Mucosa of descending colon (tissue), 3 donors: ENCODE results near the gene KCNAB2. TPM values are rescaled to one million over a fixed set of nuclear protein-coding genes. Genes with fewer than 3 reads are reported as not detected.
"Not testable (repeated sequence)": the region's sequence is repeated elsewhere in the genome, so short reads cannot be mapped to it uniquely, and the experiment has no call there.

Experiments
- ATAC-seq: fragments of 200-7000 bp; cut with Tn5 transposase; one replicate; pipeline ENCODE4 v1.9.1; 2020; ENCODE audit warnings: mild to moderate bottlenecking, moderate library complexity
- DNase-seq, 3 donors: peaks; one replicate each; pipeline ENCODE4 v3.0.0-alpha.2; 2020
- H3K36me3 ChIP-seq: fragments of 200-600 bp; one replicate; pipeline ENCODE4 v1.8.0; 2021; ENCODE audit warnings: low read depth, mild to moderate bottlenecking
- H3K4me1 ChIP-seq: fragments of 200-600 bp; one replicate; pipeline ENCODE4 v1.8.0; 2021; ENCODE audit warnings: low read depth, mild to moderate bottlenecking
- H3K4me3 ChIP-seq: fragments of 200-600 bp; one replicate; pipeline ENCODE4 v1.8.0; 2021; ENCODE audit warnings: mild to moderate bottlenecking
- H3K9me3 ChIP-seq: fragments of 200-600 bp; one replicate; pipeline ENCODE4 v1.8.0; 2021; ENCODE audit warnings: mild to moderate bottlenecking
- CTCF ChIP-seq: fragments of 200-600 bp; IDR thresholded peaks from one replicate; pipeline ENCODE4 v1.8.0; 2022; ENCODE audit warnings: antibody characterized with exemption, mild to moderate bottlenecking
- intact Hi-C, 2 donors: fragments of 100-400 bp; cut with DNase I in 1 of 2; cut with micrococcal nuclease in 1 of 2; formaldehyde crosslinking; loops; one replicate each; pipeline versions ENCODE4 v1.11.0 to v1.11.1; 2022; cut with DNase I, micrococcal nuclease
- total RNA-seq, 3 donors: library from RNA; stranded (reverse); fragmentation: NEBNext Ultra II Directional in 2 of 3; extraction: Animal tissue kit (Norgen Biotek cat#: 25700) in 2 of 3; gene quantifications; one replicate each; pipeline versions ENCODE4 v1.2.1 to v1.2.4, GENCODE V29; 2021 to 2023
- donor health status: DM: no; HTN: no; CAD: no; lungs with moderate emphysema.
- donor health status: DM: no; HTN: no; CAD: no.
- donor health status: DM: no; HTN: yes; CAD: no.

KCNAB2 gene
- total RNA-seq, 3 donors from 2014 or later: 6.9 to 15.7 (median 11.8) TPM

GRCh38 chr1:6011946-6012258, 33.8 kb upstream of the KCNAB2 start:
- no peaks in the 10 kb centered on the region for H3K36me3 ChIP-seq
- H3K4me3 ChIP-seq: no peak overlapping the region
- ATAC-seq: no peak
- H3K9me3 ChIP-seq: no peaks in the 10 kb centered on the region
- intact Hi-C loops: no loop called here
- no peak for TF ChIP-seq CTCF
- no peaks in the 10 kb centered on the region for H3K4me1 ChIP-seq
- no peak for DNase-seq

GRCh38 chr1:6012529-6013318, 33.0 kb upstream of the KCNAB2 start:
- no peak for TF ChIP-seq CTCF
- DNase-seq (peak in 2 of 3 donors; percentile 9 to 21), ATAC-seq (no peak)
- H3K4me3 ChIP-seq: no peak overlapping the region
- no peaks in the 10 kb centered on the region for H3K9me3 ChIP-seq
- intact Hi-C loops: no loop called here
- no peaks in the 10 kb centered on the region for H3K36me3 ChIP-seq
- no peaks in the 10 kb centered on the region for H3K4me1 ChIP-seq

- intact Hi-C loops: no loop called here
- no peak for ATAC-seq
- Histone ChIP-seq H3K4me3 (no peak overlapping the region), H3K36me3 (no peaks in the 10 kb centered on the region), H3K9me3 (no peaks in the 10 kb centered on the region), H3K4me1 (no peaks in the 10 kb centered on the region)
- peak in 1 of 3 donors; percentile 36 for DNase-seq
- TF ChIP-seq CTCF: no peak
These were observed 32.2 kb upstream of the KCNAB2 start for GRCh38 chr1:6013491-6013890.

GRCh38 chr1:6014130-6014999, 31.3 kb upstream of the KCNAB2 start:
- no peak for TF ChIP-seq CTCF
- peak in 1 of 3 donors; percentile 43 for DNase-seq
- no peak for ATAC-seq
- Histone ChIP-seq H3K4me3 (no peak overlapping the region), H3K9me3 (no peaks in the 10 kb centered on the region), H3K4me1 (no peaks in the 10 kb centered on the region), H3K36me3 (no peaks in the 10 kb centered on the region)
- intact Hi-C loops: no loop called here

- no peaks in the 10 kb centered on the region for H3K4me1 ChIP-seq
- H3K36me3 ChIP-seq: no peaks in the 10 kb centered on the region
- DNase-seq (peak in 1 of 3 donors; percentile 40), ATAC-seq (no peak)
- no peaks in the 10 kb centered on the region for H3K9me3 ChIP-seq
- no peak overlapping the region for H3K4me3 ChIP-seq
- TF ChIP-seq CTCF: no peak
- intact Hi-C loops: no loop called here
These were observed 29.4 kb upstream of the KCNAB2 start for GRCh38 chr1:6016191-6016865.

- H3K4me1 ChIP-seq, intact Hi-C loops, H3K4me3 ChIP-seq, H3K9me3 ChIP-seq, ATAC-seq, H3K36me3 ChIP-seq: not testable (repeated sequence)
- peak in 1 of 3 donors; percentile 5 for DNase-seq
These were observed 28.0 kb upstream of the KCNAB2 start for GRCh38 chr1:6017654-6018053.
